Osteoblast (primary cell): ENCODE measurements around the gene SH3YL1. TPM values are rescaled to one million over a fixed set of nuclear protein-coding genes. Genes with fewer than 3 reads are reported as not detected.

ENCODE experiments used
- DNase-seq: peaks from one replicate; pipeline ENCODE4 v3.0.0; 2011; ENCODE audit warnings: low spot score, mixed read lengths; ENCODE audit not compliant: insufficient read length; ENCODE audit errors: missing footprints
- H2AFZ ChIP-seq: 2 replicates; pipeline ENCODE4 v1.6.0; 2011; ENCODE audit warnings: mild to moderate bottlenecking, low read length
- H3K27ac ChIP-seq: 2 replicates; pipeline ENCODE4 v1.5.1; 2011; ENCODE audit warnings: mild to moderate bottlenecking, low read depth, low read length, moderate library complexity
- H3K27me3 ChIP-seq: 2 replicates; pipeline ENCODE4 v1.6.0; 2012; ENCODE audit warnings: mild to moderate bottlenecking, control low read depth, inconsistent platforms, low read length, moderate library complexity; ENCODE audit not compliant: insufficient read depth
- H3K36me3 ChIP-seq: 2 replicates; pipeline ENCODE4 v1.5.1; 2011; ENCODE audit warnings: mild to moderate bottlenecking, low read length, control low read depth, moderate library complexity; ENCODE audit not compliant: insufficient read depth
- H3K4me1 ChIP-seq: 2 replicates; pipeline ENCODE4 v1.5.1; 2011; ENCODE audit warnings: mild to moderate bottlenecking, low read length, control low read depth, moderate library complexity; ENCODE audit not compliant: insufficient read depth
- H3K4me2 ChIP-seq: 2 replicates; pipeline ENCODE4 v1.6.0; 2011; ENCODE audit warnings: mild to moderate bottlenecking, low read length; ENCODE audit not compliant: insufficient read depth
- H3K4me3 ChIP-seq: fragments of 200-600 bp; sonication (generic); 3 replicates; pipeline ENCODE4 v1.5.1; 2012; ENCODE audit warnings: mild to moderate bottlenecking, low read length, inconsistent platforms; ENCODE audit not compliant: insufficient read depth
- H3K79me2 ChIP-seq: 2 replicates; pipeline ENCODE4 v1.6.0; 2012; ENCODE audit warnings: mild to moderate bottlenecking, low read length, control low read depth, inconsistent platforms; ENCODE audit not compliant: insufficient read depth
- H3K9me3 ChIP-seq: 2 replicates; pipeline ENCODE4 v1.5.1; 2011; ENCODE audit warnings: low read depth, low read length, control low read depth
- H4K20me1 ChIP-seq: 2 replicates; pipeline ENCODE4 v1.6.0; 2012; ENCODE audit warnings: mild to moderate bottlenecking, low read length, control low read depth; ENCODE audit not compliant: insufficient read depth
- total RNA-seq: library from RNA; depleted of rRNA; stranded (reverse); fragments of >200 nt; gene quantifications from 2 replicates; pipeline ENCODE4 v1.2.3, GENCODE V29; 2012
- TF ChIP-seq, protein P1 (sequence below): IDR thresholded peaks from 2 replicates; pipeline ENCODE4 v1.5.1; 2011; ENCODE audit warnings: mild to moderate bottlenecking, low read depth, low read length, moderate library complexity; ENCODE audit errors: extremely low read depth

SH3YL1 gene
- total RNA-seq, 1 donor: 52.1 TPM

- H3K4me3 ChIP-seq: no peak overlapping the region
- no peaks in the 10 kb centered on the region for H3K27me3 ChIP-seq
- H3K4me2 ChIP-seq: no peak overlapping the region
- H2AFZ ChIP-seq: no peak overlapping the region
- no peaks in the 10 kb centered on the region for H3K36me3 ChIP-seq
- DNase-seq: no peak
- TF ChIP-seq, protein P1, sequence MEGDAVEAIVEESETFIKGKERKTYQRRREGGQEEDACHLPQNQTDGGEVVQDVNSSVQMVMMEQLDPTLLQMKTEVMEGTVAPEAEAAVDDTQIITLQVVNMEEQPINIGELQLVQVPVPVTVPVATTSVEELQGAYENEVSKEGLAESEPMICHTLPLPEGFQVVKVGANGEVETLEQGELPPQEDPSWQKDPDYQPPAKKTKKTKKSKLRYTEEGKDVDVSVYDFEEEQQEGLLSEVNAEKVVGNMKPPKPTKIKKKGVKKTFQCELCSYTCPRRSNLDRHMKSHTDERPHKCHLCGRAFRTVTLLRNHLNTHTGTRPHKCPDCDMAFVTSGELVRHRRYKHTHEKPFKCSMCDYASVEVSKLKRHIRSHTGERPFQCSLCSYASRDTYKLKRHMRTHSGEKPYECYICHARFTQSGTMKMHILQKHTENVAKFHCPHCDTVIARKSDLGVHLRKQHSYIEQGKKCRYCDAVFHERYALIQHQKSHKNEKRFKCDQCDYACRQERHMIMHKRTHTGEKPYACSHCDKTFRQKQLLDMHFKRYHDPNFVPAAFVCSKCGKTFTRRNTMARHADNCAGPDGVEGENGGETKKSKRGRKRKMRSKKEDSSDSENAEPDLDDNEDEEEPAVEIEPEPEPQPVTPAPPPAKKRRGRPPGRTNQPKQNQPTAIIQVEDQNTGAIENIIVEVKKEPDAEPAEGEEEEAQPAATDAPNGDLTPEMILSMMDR: no peak
- no peaks in the 10 kb centered on the region for H3K9me3 ChIP-seq
- H3K27ac ChIP-seq: no peak overlapping the region
- H3K4me1 ChIP-seq: no peaks in the 10 kb centered on the region
- no peaks in the 10 kb centered on the region for H4K20me1 ChIP-seq
- peaks cover 13% of the 10 kb centered on the region for H3K79me2 ChIP-seq
Measured at GRCh38 chr2:258933-259332, 4.9 kb downstream of the SH3YL1 start.

GRCh38 chr2:257842-258241 lies 6.0 kb downstream of the SH3YL1 start:
- no peaks in the 10 kb centered on the region for H3K27me3 ChIP-seq
- no peaks in the 10 kb centered on the region for H4K20me1 ChIP-seq
- no peaks in the 10 kb centered on the region for H3K4me1 ChIP-seq
- H3K27ac ChIP-seq: no peak overlapping the region
- TF ChIP-seq, protein P1: no peak
- no peaks in the 10 kb centered on the region for H3K9me3 ChIP-seq
- no peak for DNase-seq
- H3K79me2 ChIP-seq: peaks cover 6% of the 10 kb centered on the region
- no peak overlapping the region for H3K4me3 ChIP-seq
- H3K4me2 ChIP-seq: no peak overlapping the region
- no peaks in the 10 kb centered on the region for H3K36me3 ChIP-seq
- H2AFZ ChIP-seq: no peak overlapping the region

- Histone ChIP-seq H2AFZ (no peak overlapping the region), H3K36me3 (no peaks in the 10 kb centered on the region), H3K79me2 (peaks cover 5% of the 10 kb centered on the region), H3K4me1 (no peaks in the 10 kb centered on the region), H3K4me2 (no peak overlapping the region), H4K20me1 (no peaks in the 10 kb centered on the region), H3K27ac (no peak overlapping the region), H3K27me3 (no peaks in the 10 kb centered on the region), H3K9me3 (no peaks in the 10 kb centered on the region), H3K4me3 (no peak overlapping the region)
- no peak for DNase-seq
- TF ChIP-seq, protein P1: no peak
Measured at GRCh38 chr2:257429-257828, 6.4 kb downstream of the SH3YL1 start.

- Histone ChIP-seq H3K79me2 (no peaks in the 10 kb centered on the region), H2AFZ (no peak overlapping the region), H3K27me3 (no peaks in the 10 kb centered on the region), H3K36me3 (no peaks in the 10 kb centered on the region), H3K9me3 (no peaks in the 10 kb centered on the region), H3K4me1 (no peaks in the 10 kb centered on the region), H3K4me3 (no peak overlapping the region), H3K4me2 (no peak overlapping the region), H4K20me1 (no peaks in the 10 kb centered on the region), H3K27ac (no peak overlapping the region)
- DNase-seq: no peak
- TF ChIP-seq, protein P1: no peak
Measured at GRCh38 chr2:256094-256493, 7.7 kb downstream of the SH3YL1 start.
